Measurements from ENCODE around the gene CCDC107. TPM values are rescaled to one million over a fixed set of nuclear protein-coding genes. Genes with fewer than 3 reads are reported as not detected.

CCDC107 gene
- total and polyA plus RNA-seq, 4 donors: 53.7 to 224 (median 72.7) TPM

DNA sequence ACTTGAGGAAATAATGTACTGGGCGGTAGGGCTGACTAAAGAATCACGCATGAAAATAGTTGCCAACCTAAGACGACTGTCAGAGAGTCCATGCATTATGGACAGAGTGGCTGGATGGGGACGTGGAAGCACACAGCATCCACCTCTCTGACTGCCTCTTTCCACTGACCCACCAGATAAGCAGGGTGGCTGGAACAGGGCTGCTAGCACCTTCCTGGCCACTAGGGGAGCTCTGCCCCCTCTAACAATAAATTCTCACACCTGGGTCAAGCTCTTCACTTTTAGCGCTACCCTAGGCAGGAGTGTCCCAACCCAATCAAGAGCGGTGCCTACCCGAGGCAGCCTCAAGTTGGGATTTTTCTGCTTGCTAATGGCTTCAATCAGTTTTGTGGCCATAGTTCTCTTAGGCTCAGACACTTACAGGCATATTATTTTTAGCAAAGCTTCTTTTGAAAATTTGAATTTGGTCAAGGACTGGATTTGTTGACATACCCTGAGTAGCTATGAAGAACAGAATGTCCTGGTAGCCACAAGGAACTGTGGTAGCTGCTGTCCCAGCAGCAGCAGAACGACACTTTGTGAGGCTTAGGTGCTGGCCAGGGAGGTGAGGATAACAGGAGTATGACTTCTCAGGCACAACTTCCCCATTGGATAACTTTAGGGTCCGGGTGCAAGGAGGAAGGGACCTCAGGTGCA is 38.6 kb downstream of the CCDC107 start:
- no peaks in the 10 kb centered on the region for H3K4me1 ChIP-seq (ENCODE audit: control insufficient read depth in 1 of 2, insufficient read depth in 2 of 2, low read length in 2 of 2)

DNA sequence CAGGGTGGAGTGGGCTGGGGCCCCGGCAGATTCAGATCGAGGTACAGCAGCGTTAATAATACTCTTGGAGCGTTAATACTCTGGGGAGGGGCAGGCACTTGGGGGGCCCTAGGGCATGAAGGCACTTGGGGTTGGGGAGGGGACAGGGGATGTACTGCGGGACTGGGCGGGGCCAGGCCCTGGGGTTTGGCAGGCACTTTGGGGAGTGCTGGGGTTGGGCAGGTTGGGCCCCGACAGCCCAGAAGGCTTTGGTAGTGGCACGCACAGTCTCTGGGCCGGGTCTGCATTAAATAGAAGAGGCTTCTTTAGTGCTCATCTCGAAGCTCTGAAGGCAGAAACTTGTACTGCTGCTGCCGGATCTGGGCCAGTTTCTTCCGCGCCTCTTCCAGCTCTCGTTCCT is 39.4 kb downstream of the CCDC107 start:
- H3K9me3 ChIP-seq (ENCODE audit: control insufficient read depth, low read length): no peaks in the 10 kb centered on the region
- WGBS, 2 donors: 64 to 73% methylated on average over 14 of the region's 14 CpGs
- ATAC-seq (ENCODE audit: low FRiP score) (peak; percentile 35), DNase-seq (peak in 1 of 2 donors; percentile 70)
- peaks cover 6 to 30% of the 10 kb centered on the region in 2 donors for H3K36me3 ChIP-seq (ENCODE audit: control insufficient read depth in 1 of 2, insufficient read depth in 2 of 2, low read length in 1 of 2)
- no peaks in the 10 kb centered on the region for H3K27me3 ChIP-seq (ENCODE audit: control insufficient read depth in 1 of 2, insufficient read depth in 2 of 2, low read length in 1 of 2)
- H3K27ac ChIP-seq (ENCODE audit: low read depth in 1 of 2, low read length in 2 of 2): peak overlapping the region; percentile 72 to 97
- H3K4me1 ChIP-seq (ENCODE audit: control insufficient read depth in 1 of 2, insufficient read depth in 2 of 2, low read length in 2 of 2): no peaks in the 10 kb centered on the region
- H3K4me3 ChIP-seq (ENCODE audit: low read length in 2 of 2): no peak overlapping the region
- intact Hi-C loops (cut with DNase I): no loop called here

More for the DNA sequence above, 38.6 kb downstream of the CCDC107 start:
- peaks cover 6 to 27% of the 10 kb centered on the region in 2 donors for H3K36me3 ChIP-seq (ENCODE audit: control insufficient read depth in 1 of 2, insufficient read depth in 2 of 2, low read length in 1 of 2)
- 28 to 29% methylated on average over 9 of the region's 9 CpGs for WGBS, 2 donors
- H3K27ac ChIP-seq (ENCODE audit: low read depth in 1 of 2, low read length in 2 of 2): peak overlapping the region; percentile 97 to 99
- ATAC-seq (ENCODE audit: low FRiP score) (peak; percentile 66), DNase-seq (peak; percentile 63 to 83)
- H3K4me3 ChIP-seq (ENCODE audit: low read length in 2 of 2): no peak overlapping the region
- no peaks in the 10 kb centered on the region for H3K27me3 ChIP-seq (ENCODE audit: control insufficient read depth in 1 of 2, insufficient read depth in 2 of 2, low read length in 1 of 2)
- intact Hi-C loops (cut with DNase I): no loop called here
- no peaks in the 10 kb centered on the region for H3K9me3 ChIP-seq (ENCODE audit: control insufficient read depth, low read length)

DNA sequence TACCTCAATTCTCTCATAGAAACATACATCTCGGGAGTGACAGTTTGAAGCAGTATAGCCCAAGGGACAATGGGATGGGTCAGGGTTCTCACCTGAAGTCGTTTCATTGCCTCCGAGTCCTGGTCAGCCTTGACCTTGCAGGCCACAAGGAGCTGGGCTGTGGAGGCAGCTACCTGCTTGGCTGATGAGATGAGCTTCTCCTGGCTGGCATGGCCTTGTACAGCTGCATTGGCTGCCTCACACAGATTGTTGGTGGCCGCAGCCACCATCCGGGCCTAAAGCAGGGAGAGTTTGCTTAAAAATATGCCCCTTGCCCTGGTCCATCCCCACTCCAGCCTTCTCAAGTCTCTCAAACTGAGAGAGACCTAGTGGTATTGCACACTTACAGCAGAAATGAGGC is 40.1 kb downstream of the CCDC107 start:
- intact Hi-C loops (cut with DNase I): loop anchor here (2.0 kb wide), 2 partner anchors 21 to 29 kb away; no protein-coding TSS in a partner anchor

DNA sequence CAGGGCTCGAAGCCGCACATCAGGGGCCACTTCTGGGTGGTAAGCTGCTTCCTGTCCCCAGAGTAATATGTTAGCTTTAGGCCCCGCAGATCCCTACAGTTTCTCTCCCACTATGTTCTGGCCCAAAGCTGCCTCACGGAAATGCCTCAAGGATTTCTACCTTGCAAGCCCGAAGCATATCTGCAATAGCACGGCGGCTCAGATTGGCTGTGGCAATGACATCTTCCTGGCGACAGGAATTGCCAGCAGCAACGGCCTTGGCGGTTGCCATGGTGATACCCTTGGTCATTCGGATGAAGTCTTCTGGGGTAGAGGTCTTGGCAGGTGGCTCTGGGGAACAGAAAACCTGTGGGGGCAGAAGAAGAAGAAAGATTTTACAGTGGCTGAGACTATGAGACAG is 41.9 kb downstream of the CCDC107 start:
- peak; percentile 26 to 57 for DNase-seq
- Histone ChIP-seq H3K9me3 (ENCODE audit: control insufficient read depth, low read length) (no peaks in the 10 kb centered on the region), H3K27ac (ENCODE audit: low read depth in 1 of 2, low read length in 2 of 2) (peak overlapping the region in 1 of 2 donors; percentile 72), H3K27me3 (ENCODE audit: control insufficient read depth in 1 of 2, insufficient read depth in 2 of 2, low read length in 1 of 2) (no peaks in the 10 kb centered on the region), H3K4me3 (ENCODE audit: low read length in 2 of 2) (no peak overlapping the region), H3K36me3 (ENCODE audit: control insufficient read depth in 1 of 2, insufficient read depth in 2 of 2, low read length in 1 of 2) (peaks cover 10 to 49% of the 10 kb centered on the region in 2 donors), H3K4me1 (ENCODE audit: control insufficient read depth in 1 of 2, insufficient read depth in 2 of 2, low read length in 2 of 2) (no peaks in the 10 kb centered on the region)
- WGBS, 2 donors: 78 to 80% methylated on average over 11 of the region's 11 CpGs
- intact Hi-C loops (cut with DNase I): no loop called here
- no peak for ATAC-seq (ENCODE audit: low FRiP score)

More for the DNA sequence above, 40.1 kb downstream of the CCDC107 start:
- H3K9me3 ChIP-seq (ENCODE audit: control insufficient read depth, low read length): no peaks in the 10 kb centered on the region
- H3K36me3 ChIP-seq (ENCODE audit: control insufficient read depth in 1 of 2, insufficient read depth in 2 of 2, low read length in 1 of 2): peaks cover 6 to 33% of the 10 kb centered on the region in 2 donors
- DNase-seq (peak in 1 of 2 donors; percentile 65), ATAC-seq (ENCODE audit: low FRiP score) (no peak)
- WGBS, 2 donors: 82 to 85% methylated on average over 5 of the region's 5 CpGs
- peak overlapping the region in 1 of 2 donors; percentile 72 for H3K27ac ChIP-seq (ENCODE audit: low read depth in 1 of 2, low read length in 2 of 2)
- H3K27me3 ChIP-seq (ENCODE audit: control insufficient read depth in 1 of 2, insufficient read depth in 2 of 2, low read length in 1 of 2): no peaks in the 10 kb centered on the region
- H3K4me1 ChIP-seq (ENCODE audit: control insufficient read depth in 1 of 2, insufficient read depth in 2 of 2, low read length in 2 of 2): no peaks in the 10 kb centered on the region
- H3K4me3 ChIP-seq (ENCODE audit: low read length in 2 of 2): no peak overlapping the region

DNA sequence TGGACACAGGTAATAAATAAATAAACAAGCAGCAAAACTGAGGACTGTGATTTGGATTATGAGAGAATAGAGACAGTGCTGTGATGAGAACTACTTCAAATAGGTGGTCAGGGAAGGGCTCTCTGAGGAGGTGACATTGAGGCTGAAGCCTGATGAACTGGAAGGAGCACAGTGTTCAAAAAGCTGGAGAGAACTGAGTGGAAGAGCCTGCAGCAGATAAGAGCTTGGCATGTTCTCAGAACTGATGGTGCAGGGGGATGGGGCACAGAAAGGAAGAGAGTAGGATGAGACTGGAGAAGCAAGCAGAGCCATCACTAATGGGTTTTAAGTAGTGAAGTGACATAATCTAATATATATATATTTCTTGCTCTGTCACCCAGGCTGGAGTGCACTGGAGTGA is 42.9 kb downstream of the CCDC107 start:
- intact Hi-C loops (cut with DNase I): no loop called here
- no peak for ATAC-seq (ENCODE audit: low FRiP score)
- Histone ChIP-seq H3K9me3 (ENCODE audit: control insufficient read depth, low read length) (no peaks in the 10 kb centered on the region), H3K4me1 (ENCODE audit: control insufficient read depth in 1 of 2, insufficient read depth in 2 of 2, low read length in 2 of 2) (no peaks in the 10 kb centered on the region), H3K27ac (ENCODE audit: low read depth in 1 of 2, low read length in 2 of 2) (peak overlapping the region in 1 of 2 donors; percentile 26), H3K4me3 (ENCODE audit: low read length in 2 of 2) (no peak overlapping the region), H3K36me3 (ENCODE audit: control insufficient read depth in 1 of 2, insufficient read depth in 2 of 2, low read length in 1 of 2) (peaks cover 15 to 56% of the 10 kb centered on the region in 2 donors), H3K27me3 (ENCODE audit: control insufficient read depth in 1 of 2, insufficient read depth in 2 of 2, low read length in 1 of 2) (no peaks in the 10 kb centered on the region)
- DNase-seq: peak in 1 of 2 donors; percentile 2

DNA sequence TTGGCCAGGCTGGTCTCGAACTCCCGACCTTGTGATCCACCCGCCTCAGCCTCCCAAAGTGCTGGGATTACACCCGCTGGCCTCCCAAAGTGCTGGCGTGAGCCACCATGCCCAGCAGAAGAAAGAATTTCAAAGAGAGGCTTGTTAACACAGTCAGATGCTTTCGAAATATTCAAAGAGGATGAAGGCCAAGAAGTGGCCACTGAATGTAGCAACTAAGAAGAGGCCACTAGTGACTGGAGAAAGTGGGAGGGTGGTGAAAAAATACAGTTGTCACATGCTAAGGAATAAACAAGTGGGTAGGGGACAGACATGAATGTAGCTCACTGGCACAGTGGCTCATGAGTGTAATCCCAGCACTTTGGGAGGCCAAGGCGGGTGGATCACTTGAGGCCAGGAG is 44.6 kb downstream of the CCDC107 start:
- Histone ChIP-seq H3K4me1 (ENCODE audit: control insufficient read depth in 1 of 2, insufficient read depth in 2 of 2, low read length in 2 of 2) (no peaks in the 10 kb centered on the region), H3K9me3 (ENCODE audit: control insufficient read depth, low read length) (no peaks in the 10 kb centered on the region), H3K4me3 (ENCODE audit: low read length in 2 of 2) (no peak overlapping the region), H3K27ac (ENCODE audit: low read depth in 1 of 2, low read length in 2 of 2) (no peak overlapping the region), H3K36me3 (ENCODE audit: control insufficient read depth in 1 of 2, insufficient read depth in 2 of 2, low read length in 1 of 2) (peaks cover 15 to 64% of the 10 kb centered on the region in 2 donors), H3K27me3 (ENCODE audit: control insufficient read depth in 1 of 2, insufficient read depth in 2 of 2, low read length in 1 of 2) (no peaks in the 10 kb centered on the region)
- DNase-seq (peak in 1 of 2 donors; percentile 25), ATAC-seq (ENCODE audit: low FRiP score) (no peak)
- 97 to 100% methylated on average over 7 of the region's 7 CpGs for WGBS, 2 donors
- intact Hi-C loops (cut with DNase I): no loop called here

DNA sequence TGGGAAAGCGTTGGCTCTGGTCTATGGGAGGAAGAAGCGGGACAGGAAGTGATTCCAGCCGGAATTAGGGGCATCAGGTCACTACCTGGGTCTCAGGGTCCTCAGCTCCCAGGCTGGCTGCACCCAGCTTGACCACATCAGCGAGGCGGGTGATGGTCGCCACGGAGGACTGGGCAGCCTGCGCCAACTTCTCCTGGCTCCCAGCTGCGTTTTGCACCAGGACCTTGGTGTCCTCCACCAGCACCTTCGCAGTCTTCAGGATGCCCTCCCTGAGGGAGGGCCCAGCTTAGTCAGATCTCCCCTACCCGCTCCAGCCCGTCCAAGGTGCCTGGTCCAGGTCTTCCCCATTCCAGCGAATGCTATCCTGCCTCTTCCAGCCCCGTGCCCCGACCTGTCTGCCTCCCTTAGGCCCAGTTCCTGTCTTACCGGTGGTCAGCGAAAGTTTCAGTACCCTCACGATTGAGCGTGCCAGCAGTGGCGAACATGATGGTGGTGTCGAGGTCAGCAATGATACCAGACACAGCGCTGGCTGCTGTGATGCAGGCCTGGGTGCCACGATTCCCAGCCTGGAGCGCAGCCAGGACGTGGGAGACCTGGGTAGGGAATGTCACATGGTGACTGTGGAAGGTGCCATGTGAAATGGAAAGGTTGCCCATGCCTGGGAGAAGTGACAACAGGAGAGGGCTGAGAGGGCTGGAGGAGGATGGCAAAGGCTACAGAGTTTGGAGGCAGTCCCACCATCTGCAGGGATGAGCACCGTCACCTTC is 46.0 kb downstream of the CCDC107 start:
- Histone ChIP-seq H3K36me3 (ENCODE audit: control insufficient read depth in 1 of 2, insufficient read depth in 2 of 2, low read length in 1 of 2) (peaks cover 15 to 60% of the 10 kb centered on the region in 2 donors), H3K4me1 (ENCODE audit: control insufficient read depth in 1 of 2, insufficient read depth in 2 of 2, low read length in 2 of 2) (no peaks in the 10 kb centered on the region), H3K27ac (ENCODE audit: low read depth in 1 of 2, low read length in 2 of 2) (no peak overlapping the region), H3K27me3 (ENCODE audit: control insufficient read depth in 1 of 2, insufficient read depth in 2 of 2, low read length in 1 of 2) (no peaks in the 10 kb centered on the region), H3K4me3 (ENCODE audit: low read length in 2 of 2) (no peak overlapping the region), H3K9me3 (ENCODE audit: control insufficient read depth, low read length) (no peaks in the 10 kb centered on the region)
- intact Hi-C loops (cut with DNase I): no loop called here
- DNase-seq (peak; percentile 33 to 72), ATAC-seq (ENCODE audit: low FRiP score) (no peak)
- WGBS, 2 donors: 91 to 92% methylated on average over 26 of the region's 26 CpGs

DNA sequence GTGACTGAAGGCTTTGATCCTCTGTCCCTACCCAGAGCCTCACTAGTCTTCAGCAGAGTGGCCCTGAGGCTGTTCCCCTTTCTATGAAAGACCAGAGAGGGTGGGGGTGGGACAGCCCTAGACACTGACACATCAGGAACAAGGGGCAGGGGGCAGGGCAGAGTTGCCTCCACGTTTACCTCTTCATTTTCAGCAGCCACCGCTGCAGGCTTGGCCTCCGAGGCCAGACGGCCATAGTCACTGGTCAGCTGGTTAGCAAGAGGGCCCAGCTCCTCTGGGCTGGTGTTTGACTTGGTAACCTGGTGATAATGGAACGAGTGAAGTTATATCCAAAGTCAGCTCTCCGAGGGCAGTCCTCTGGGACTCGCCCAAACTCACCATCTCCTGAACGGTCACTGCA is 47.3 kb downstream of the CCDC107 start:
- H3K36me3 ChIP-seq (ENCODE audit: control insufficient read depth in 1 of 2, insufficient read depth in 2 of 2, low read length in 1 of 2): peaks cover 10 to 48% of the 10 kb centered on the region in 2 donors
- H3K27me3 ChIP-seq (ENCODE audit: control insufficient read depth in 1 of 2, insufficient read depth in 2 of 2, low read length in 1 of 2): no peaks in the 10 kb centered on the region
- 61 to 66% methylated on average over 8 of the region's 8 CpGs for WGBS, 2 donors
- H3K9me3 ChIP-seq (ENCODE audit: control insufficient read depth, low read length): no peaks in the 10 kb centered on the region
- peak; percentile 16 to 55 for DNase-seq
- ATAC-seq (ENCODE audit: low FRiP score): no peak
- intact Hi-C loops (cut with DNase I): no loop called here
- H3K4me3 ChIP-seq (ENCODE audit: low read length in 2 of 2): no peak overlapping the region
- no peak overlapping the region for H3K27ac ChIP-seq (ENCODE audit: low read depth in 1 of 2, low read length in 2 of 2)
- no peaks in the 10 kb centered on the region for H3K4me1 ChIP-seq (ENCODE audit: control insufficient read depth in 1 of 2, insufficient read depth in 2 of 2, low read length in 2 of 2)

Data from aorta (tissue), 5 donors.